ENCODE measurements around the gene PDE8B.

- TF ChIP-seq CTCF (IDR thresholded peaks at IDR 0.05) (no peak), POLR2A (IDR thresholded peaks at IDR 0.05) (no peak)
Measured at GRCh38 chr5:77423022-77423750, 212.7 kb downstream of the PDE8B start.
